Naive B cell (primary cell): ENCODE data around the gene NELL2. TPM values are rescaled to one million over a fixed set of nuclear protein-coding genes. Genes with fewer than 3 reads are reported as not detected.
A peak's percentile ranks its signal among the peaks of the same experiment; 100 is the strongest.
"Not testable (repeated sequence)": the region's sequence is repeated elsewhere in the genome, so short reads cannot be mapped to it uniquely, and the experiment has no call there.

Source experiments
- ATAC-seq, 2 donors: fragments of 150-1000 bp; cut with Tn5 transposase; 2 replicates each; pipeline ENCODE4 v1.10.0; 2021; ENCODE audit warnings: low read depth in 2 of 2, mild to moderate bottlenecking in 2 of 2, moderate library complexity in 2 of 2
- DNase-seq: peaks from one replicate; pipeline ENCODE4 v3.0.0; 2022
- H3K27ac Mint-ChIP-seq, 6 donors: one replicate each; pipeline ENCODE4 v1.8.0; 2020 to 2022; ENCODE audit warnings: mild to moderate bottlenecking in 6 of 6, mixed read lengths in 6 of 6, moderate library complexity in 5 of 6, inconsistent platforms in 2 of 6
- H3K27me3 Mint-ChIP-seq, 3 donors: one replicate each; pipeline ENCODE4 v1.8.0; 2021 to 2022; ENCODE audit warnings: mixed read lengths in 3 of 3, mild to moderate bottlenecking in 1 of 3
- H3K36me3 Mint-ChIP-seq, 2 donors: one replicate each; pipeline ENCODE4 v1.8.0; 2020 to 2022; ENCODE audit warnings: mixed read lengths in 2 of 2, inconsistent platforms in 1 of 2, mild to moderate bottlenecking in 1 of 2
- H3K4me1 Mint-ChIP-seq, 3 donors: one replicate each; pipeline ENCODE4 v1.8.0; 2020 to 2022; ENCODE audit warnings: mixed read lengths in 3 of 3, inconsistent platforms in 1 of 3, mild to moderate bottlenecking in 1 of 3, moderate library complexity in 1 of 3
- H3K4me3 Mint-ChIP-seq, 8 donors: one replicate each; pipeline ENCODE4 v1.8.0; 2020 to 2022; ENCODE audit warnings: mild to moderate bottlenecking in 8 of 8, mixed read lengths in 8 of 8, moderate library complexity in 8 of 8, inconsistent platforms in 2 of 8
- H3K9me3 Mint-ChIP-seq, 7 donors: one replicate each; pipeline ENCODE4 v1.8.0; 2020 to 2022; ENCODE audit warnings: mixed read lengths in 7 of 7, mild to moderate bottlenecking in 5 of 7, inconsistent platforms in 2 of 7, moderate library complexity in 1 of 7
- polyA plus RNA-seq, 6 donors: library from polyadenylated mRNA; unstranded; fragments of 300-500 nt; fragmentation: Illumina TruSeq; gene quantifications; one replicate each; pipeline ENCODE4 v1.2.3, GENCODE V29; 2021; ENCODE audit warnings: low read depth in 6 of 6

Gene NELL2
- under 1 TPM; 0.23 to 0.86 (median 0.43) TPM for polyA plus RNA-seq

DNA sequence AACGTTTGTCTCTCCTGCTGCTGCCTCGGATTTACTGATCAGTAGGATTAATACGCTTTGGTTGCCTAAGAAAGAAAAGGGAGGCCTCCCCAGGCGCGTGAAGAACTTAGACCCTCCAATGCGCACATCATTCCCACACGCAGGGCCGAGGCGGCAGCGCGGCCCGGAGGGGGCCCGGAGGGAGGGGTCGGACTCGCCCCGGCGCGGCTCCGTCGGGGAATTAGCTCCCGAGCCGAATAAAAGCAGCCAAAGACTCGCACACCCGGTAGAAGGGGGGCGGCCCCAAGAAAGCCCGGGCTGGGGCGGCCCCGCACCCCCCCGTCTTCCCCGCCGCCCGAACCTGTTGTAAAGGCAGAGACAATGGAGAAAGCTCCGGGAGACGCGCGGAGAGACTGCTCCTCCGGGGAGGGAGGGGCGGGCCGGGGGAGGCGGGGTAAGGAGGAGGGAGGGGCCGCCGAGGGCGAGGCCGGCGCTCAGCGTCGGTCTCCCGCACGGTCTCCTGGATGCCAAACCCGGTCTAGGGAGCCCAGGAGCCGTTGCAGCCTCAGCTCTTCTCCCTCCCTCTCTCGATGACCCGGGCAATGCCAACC, at the start of gene NELL2:
TSS of gene NELL2 (minus strand) at position 362 of the 590 bp plus-strand sequence. CDS start 446 bp downstream, outside the sequence.
- H3K27me3 Mint-ChIP-seq: peaks cover 28 to 60% (median 49%) of the 10 kb centered on the region in 3 donors
- H3K36me3 Mint-ChIP-seq: peaks cover 0 to 16% of the 10 kb centered on the region in 2 donors
- peaks cover 6 to 32% (median 18%) of the 10 kb centered on the region in 7 donors for H3K9me3 Mint-ChIP-seq
- no peak for DNase-seq
- ATAC-seq: peak; percentile 23 to 28
- H3K27ac Mint-ChIP-seq: no peak within 1 kb of the TSS
- H3K4me1 Mint-ChIP-seq: peaks cover 19 to 22% (median 20%) of the 10 kb centered on the region in 3 donors
- peak within 1 kb of the TSS; percentile 60 to 92 (median 83) for H3K4me3 Mint-ChIP-seq

DNA sequence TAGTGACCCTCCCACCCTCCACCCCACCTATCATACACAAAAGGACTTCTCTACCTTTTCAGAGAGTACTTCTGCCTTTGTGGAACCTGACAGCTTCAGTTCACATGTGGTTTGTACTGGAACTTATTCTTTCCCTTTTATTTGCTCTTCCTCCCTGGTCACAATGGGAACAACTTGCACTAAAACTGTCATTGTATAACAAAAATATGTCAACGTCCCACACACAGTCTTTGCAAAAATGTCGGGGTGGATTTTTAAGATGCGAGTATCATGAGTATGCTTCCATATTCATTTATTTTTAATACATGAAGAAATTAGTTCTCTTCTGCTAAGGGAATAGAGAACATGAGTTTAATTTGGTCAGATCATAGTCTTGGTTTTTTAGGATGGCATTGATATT, 45.6 kb upstream of the NELL2 start:
- no peaks in the 10 kb centered on the region for H3K9me3 Mint-ChIP-seq
- H3K27ac Mint-ChIP-seq: no peak overlapping the region
- no peak for ATAC-seq
- H3K4me1 Mint-ChIP-seq: no peaks in the 10 kb centered on the region
- H3K4me3 Mint-ChIP-seq: no peak overlapping the region
- H3K36me3 Mint-ChIP-seq: no peaks in the 10 kb centered on the region
- no peak for DNase-seq
- H3K27me3 Mint-ChIP-seq: peaks cover 4 to 22% (median 5%) of the 10 kb centered on the region in 3 donors

DNA sequence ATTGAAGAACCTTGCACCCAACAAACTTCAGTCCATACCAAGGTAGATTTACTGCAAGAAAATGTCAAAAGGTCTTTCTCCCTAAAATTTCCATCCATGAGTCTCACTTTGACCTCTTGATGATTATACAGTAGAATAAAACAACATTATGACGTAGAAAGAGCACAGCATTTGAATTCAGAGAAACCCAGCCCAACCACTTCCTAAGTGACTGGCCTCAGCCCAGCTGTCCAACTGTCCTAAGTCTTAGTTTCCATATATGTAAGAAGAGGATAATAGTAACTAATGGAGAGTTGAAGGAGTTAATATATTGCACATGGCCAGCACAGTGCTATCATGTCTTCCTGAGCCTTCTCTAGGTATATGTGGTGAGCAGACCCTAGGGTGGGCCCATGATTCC, 41.0 kb upstream of the NELL2 start:
- H3K36me3 Mint-ChIP-seq: no peaks in the 10 kb centered on the region
- H3K27ac Mint-ChIP-seq: no peak overlapping the region
- H3K9me3 Mint-ChIP-seq: no peaks in the 10 kb centered on the region
- peaks cover 4 to 11% (median 10%) of the 10 kb centered on the region in 3 donors for H3K27me3 Mint-ChIP-seq
- no peaks in the 10 kb centered on the region for H3K4me1 Mint-ChIP-seq
- H3K4me3 Mint-ChIP-seq: no peak overlapping the region
- DNase-seq (no peak), ATAC-seq (no peak)

DNA sequence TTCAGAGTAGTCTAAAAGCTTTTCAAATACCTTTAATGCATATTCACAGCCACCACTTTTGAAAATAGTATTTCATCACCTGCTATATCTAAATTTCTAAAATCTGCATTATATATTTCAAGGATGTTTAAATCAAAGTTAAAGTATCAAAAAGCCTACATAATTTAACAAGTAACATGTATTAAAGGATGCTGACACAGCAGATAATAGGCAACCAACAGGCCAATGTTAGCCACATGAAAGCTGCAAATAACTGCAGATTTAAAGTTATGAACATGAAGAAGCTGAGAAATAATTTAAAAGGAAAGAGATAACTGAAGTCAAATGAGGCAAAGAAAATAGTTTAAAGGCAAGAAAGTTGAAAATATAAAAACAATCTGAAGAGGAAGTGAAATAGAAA, 39.8 kb upstream of the NELL2 start:
- no peak for DNase-seq
- peaks cover 4 to 11% (median 10%) of the 10 kb centered on the region in 3 donors for H3K27me3 Mint-ChIP-seq
- H3K27ac Mint-ChIP-seq: no peak overlapping the region
- no peaks in the 10 kb centered on the region for H3K4me1 Mint-ChIP-seq
- no peak for ATAC-seq
- H3K36me3 Mint-ChIP-seq: no peaks in the 10 kb centered on the region
- H3K9me3 Mint-ChIP-seq: no peaks in the 10 kb centered on the region
- no peak overlapping the region for H3K4me3 Mint-ChIP-seq

DNA sequence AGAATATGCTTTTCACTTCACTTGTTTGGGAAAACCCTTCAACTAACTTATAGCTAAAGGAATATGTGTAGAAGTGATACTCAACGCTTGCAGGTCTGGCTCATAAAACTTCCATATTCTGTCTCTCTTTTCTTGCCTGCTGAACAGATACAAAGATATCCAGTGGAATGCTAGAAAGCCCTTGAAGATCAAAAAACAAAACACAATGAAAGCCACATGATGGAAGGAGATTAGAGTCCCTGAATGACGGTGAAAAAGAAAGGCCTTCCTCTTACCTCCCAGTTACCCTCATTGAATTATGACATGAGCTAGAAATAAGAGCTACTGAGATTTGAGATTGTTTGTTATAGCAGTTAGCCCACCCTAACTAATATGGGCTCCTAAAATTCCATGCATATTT, 28.2 kb upstream of the NELL2 start:
- Mint-ChIP-seq H3K4me1 (no peaks in the 10 kb centered on the region), H3K4me3 (no peak overlapping the region), H3K27ac (no peak overlapping the region), H3K36me3 (no peaks in the 10 kb centered on the region), H3K27me3 (no peaks in the 10 kb centered on the region), H3K9me3 (peaks cover 0 to 25% (median 18%) of the 10 kb centered on the region in 7 donors)
- DNase-seq (no peak), ATAC-seq (no peak)

DNA sequence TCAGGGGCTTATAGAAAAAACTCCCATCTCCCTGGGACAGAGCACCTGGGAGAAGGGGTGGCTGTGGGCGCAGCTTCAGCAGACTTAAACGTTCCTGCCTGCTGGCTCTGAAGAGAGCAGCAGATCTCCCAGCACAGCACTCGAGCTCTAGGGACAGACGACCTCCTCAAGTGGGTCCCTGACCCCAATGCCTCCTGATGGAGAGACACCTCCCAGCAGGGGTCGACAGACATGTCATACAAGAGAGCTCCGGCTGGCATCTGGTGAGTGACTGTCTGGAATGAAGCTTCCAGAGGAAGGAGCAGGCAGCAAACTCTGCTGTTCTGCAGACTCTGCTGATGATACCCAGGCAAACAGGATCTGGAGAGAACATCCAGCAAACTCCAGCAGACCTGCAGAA, 22.0 kb upstream of the NELL2 start:
- not testable (repeated sequence) for H3K4me3 Mint-ChIP-seq, ATAC-seq, H3K27ac Mint-ChIP-seq, H3K27me3 Mint-ChIP-seq, H3K4me1 Mint-ChIP-seq, DNase-seq, H3K36me3 Mint-ChIP-seq
- peaks cover 6 to 38% (median 23%) of the 10 kb centered on the region in 7 donors for H3K9me3 Mint-ChIP-seq

DNA sequence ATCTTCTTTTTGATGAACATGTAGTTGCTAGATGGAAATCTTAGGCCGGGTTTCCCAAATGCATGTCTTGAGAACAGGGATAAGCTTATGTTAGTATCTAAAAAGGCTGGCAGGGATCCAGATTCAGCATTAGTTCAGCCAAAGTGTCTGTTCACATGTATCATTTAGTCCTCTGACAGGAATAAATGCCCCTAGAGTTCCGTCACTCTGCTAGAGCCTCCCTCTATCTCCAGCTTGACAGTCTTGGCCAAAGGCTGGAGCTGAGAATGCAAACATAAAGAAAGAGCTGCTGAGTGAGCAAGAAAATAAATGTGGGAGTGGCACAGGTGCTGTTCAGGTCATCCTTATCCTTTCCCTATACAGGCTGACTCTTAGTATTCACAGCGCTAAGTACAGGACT, 13.8 kb upstream of the NELL2 start:
- Mint-ChIP-seq H3K9me3 (peaks cover 0 to 2% (median 0%) of the 10 kb centered on the region in 7 donors), H3K36me3 (no peaks in the 10 kb centered on the region), H3K4me1 (no peaks in the 10 kb centered on the region), H3K27me3 (peaks cover 0 to 3% (median 0%) of the 10 kb centered on the region in 3 donors), H3K4me3 (no peak overlapping the region), H3K27ac (no peak overlapping the region)
- no peak for ATAC-seq
- no peak for DNase-seq

DNA sequence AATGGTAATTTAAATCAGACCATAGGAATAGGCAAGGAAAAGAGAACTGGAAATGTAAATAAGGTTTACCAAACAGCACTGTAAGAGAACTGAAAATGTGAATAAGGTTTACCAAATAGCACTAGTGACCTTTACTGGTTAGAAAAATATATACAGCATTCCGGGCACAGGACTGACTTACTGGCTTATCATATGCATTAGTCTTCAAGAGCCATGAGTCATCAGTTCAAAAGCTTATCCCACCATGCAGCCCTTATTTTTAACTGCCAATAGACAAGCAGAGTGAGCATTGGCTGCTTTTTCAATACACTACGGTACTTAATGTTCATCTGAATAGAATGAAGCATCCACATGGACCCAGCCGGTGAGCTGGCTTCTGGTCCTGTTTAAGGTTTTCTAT, 13.0 kb upstream of the NELL2 start:
- Mint-ChIP-seq H3K27me3 (peaks cover 0 to 3% (median 0%) of the 10 kb centered on the region in 3 donors), H3K4me3 (no peak overlapping the region), H3K9me3 (peaks cover 0 to 2% (median 0%) of the 10 kb centered on the region in 7 donors), H3K4me1 (no peaks in the 10 kb centered on the region), H3K27ac (no peak overlapping the region), H3K36me3 (no peaks in the 10 kb centered on the region)
- no peak for ATAC-seq
- no peak for DNase-seq

DNA sequence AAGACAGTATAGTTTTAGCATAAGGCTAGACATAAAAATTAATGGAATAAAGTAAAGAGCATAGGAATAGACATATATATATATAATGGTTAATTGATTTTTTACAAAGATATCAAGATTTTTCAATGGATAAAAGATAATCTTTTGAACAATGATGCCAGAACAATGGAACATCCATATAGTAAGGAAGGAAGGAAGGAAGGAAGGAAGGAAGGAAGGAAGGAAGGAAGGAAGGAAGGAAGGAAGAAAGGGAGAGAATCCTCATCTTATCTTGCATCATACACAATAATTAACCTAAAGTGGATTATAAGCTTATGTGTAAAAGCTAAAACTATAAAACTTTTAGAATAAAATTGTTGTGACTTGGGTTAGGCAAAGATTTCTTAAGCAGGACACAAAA, 9.8 kb upstream of the NELL2 start:
- H3K27ac Mint-ChIP-seq: no peak overlapping the region
- ATAC-seq: no peak
- no peak for DNase-seq
- H3K36me3 Mint-ChIP-seq: peaks cover 0 to 9% of the 10 kb centered on the region in 2 donors
- peaks cover 4 to 18% (median 10%) of the 10 kb centered on the region in 7 donors for H3K9me3 Mint-ChIP-seq
- H3K4me3 Mint-ChIP-seq: no peak overlapping the region
- H3K4me1 Mint-ChIP-seq: no peaks in the 10 kb centered on the region
- H3K27me3 Mint-ChIP-seq: peaks cover 0 to 3% (median 0%) of the 10 kb centered on the region in 3 donors

DNA sequence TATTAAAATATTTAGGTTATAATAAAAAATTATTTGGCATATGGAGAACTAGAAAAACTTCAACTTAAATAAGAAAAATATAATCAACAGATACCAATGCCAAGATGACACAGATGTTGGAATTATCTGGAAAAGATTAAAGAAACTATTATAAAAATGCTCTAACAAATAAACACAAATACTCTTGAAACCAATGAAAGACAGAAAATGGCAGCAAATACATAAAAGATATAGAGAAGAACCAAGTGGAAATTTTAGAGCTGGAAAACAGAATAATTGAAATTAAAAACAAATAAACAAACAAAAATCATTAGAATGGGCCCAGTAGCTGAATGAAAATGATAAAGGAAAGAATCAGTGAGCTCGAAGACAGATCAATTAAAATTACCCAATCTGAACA, 5.1 kb upstream of the NELL2 start:
- H3K27ac Mint-ChIP-seq: no peak overlapping the region
- no peak for ATAC-seq
- no peak overlapping the region for H3K4me3 Mint-ChIP-seq
- no peak for DNase-seq
- peaks cover 10 to 25% (median 23%) of the 10 kb centered on the region in 3 donors for H3K27me3 Mint-ChIP-seq
- H3K4me1 Mint-ChIP-seq: peaks cover 7 to 8% (median 8%) of the 10 kb centered on the region in 3 donors
- peaks cover 0 to 23% of the 10 kb centered on the region in 2 donors for H3K36me3 Mint-ChIP-seq
- H3K9me3 Mint-ChIP-seq: peaks cover 9 to 46% (median 28%) of the 10 kb centered on the region in 7 donors

DNA sequence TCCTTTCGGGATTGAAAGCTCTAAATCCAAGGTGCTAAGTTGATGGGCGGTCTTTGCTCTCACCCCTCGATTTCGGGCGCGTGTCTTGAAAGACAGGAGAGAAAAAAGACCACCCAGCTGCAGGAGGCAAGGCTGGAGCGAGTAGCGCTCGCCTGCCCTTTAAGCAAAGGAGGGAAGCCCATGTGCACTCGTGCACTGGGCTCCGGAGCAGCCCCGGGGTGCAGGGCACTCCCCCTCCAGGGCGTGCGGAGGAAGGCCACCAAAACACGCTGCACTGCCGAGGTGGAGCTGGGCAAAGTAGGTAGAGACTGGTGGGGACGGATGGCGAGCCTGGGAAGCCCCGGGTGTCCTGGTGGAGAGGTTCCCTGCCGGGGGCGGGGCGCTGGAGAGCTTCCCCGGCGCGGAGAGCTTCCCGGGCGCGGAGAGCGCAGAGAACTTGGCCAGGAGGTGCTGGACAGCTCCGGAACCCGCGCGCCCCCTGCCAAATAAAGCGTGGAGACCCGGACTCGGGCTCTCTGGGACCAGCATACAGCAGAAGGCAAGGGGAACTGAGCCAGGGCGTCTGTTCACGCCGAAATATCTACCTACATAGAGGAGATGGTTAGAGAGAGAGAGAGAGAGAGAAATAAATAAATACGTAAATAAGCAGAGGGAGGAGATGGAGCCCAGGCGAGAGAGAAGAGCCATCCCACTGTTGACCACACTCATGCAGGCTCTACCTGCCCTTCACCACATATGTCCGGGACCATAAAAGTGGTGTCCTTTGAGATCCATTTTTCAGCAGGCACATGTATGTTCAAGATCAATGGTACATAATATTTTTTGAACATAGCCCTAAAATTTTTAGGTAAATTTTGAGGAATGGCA, 662 bp upstream of the NELL2 start:
- Mint-ChIP-seq H3K27ac (no peak overlapping the region), H3K9me3 (peaks cover 9 to 39% (median 24%) of the 10 kb centered on the region in 7 donors), H3K4me3 (peak overlapping the region in 7 of 8 donors; percentile 65 to 80 (median 71)), H3K36me3 (peaks cover 0 to 23% of the 10 kb centered on the region in 2 donors), H3K27me3 (peaks cover 28 to 52% (median 47%) of the 10 kb centered on the region in 3 donors), H3K4me1 (peaks cover 19 to 22% (median 20%) of the 10 kb centered on the region in 3 donors)
- ATAC-seq: peak; percentile 40 to 41
- no peak for DNase-seq

DNA sequence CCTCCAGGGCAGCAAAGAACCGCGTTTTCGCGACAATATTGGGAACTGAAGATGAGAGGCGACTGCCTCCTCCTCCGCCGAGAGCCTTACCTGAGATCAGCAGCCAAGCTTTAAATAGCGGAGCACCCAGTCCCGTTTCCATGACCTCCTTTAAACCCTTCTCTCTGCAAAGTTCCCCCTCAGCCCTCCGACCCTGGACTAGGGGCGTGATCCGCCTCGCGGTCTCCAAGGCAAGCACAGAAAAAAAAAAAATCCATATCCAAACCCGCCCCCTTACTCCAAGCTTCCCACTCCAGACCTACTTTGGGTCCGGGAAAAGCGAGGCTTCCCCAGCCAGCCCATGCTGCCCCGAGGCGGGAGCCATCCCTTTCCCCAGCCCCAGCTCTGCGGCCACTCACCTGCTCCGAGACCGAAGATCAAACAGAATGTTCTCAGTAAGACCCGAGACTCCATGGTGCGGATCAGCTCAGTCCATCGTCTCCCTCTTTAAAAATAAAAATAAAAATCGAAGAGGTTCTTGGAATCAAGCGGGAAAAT, 630 bp downstream of the NELL2 start:
- peaks cover 28 to 65% (median 55%) of the 10 kb centered on the region in 3 donors for H3K27me3 Mint-ChIP-seq
- peaks cover 0 to 14% of the 10 kb centered on the region in 2 donors for H3K36me3 Mint-ChIP-seq
- H3K4me1 Mint-ChIP-seq: peaks cover 19 to 22% (median 20%) of the 10 kb centered on the region in 3 donors
- DNase-seq (no peak), ATAC-seq (no peak)
- no peak overlapping the region for H3K27ac Mint-ChIP-seq
- H3K9me3 Mint-ChIP-seq: peaks cover 7 to 26% (median 16%) of the 10 kb centered on the region in 7 donors
- peak overlapping the region; percentile 60 to 92 (median 83) for H3K4me3 Mint-ChIP-seq

DNA sequence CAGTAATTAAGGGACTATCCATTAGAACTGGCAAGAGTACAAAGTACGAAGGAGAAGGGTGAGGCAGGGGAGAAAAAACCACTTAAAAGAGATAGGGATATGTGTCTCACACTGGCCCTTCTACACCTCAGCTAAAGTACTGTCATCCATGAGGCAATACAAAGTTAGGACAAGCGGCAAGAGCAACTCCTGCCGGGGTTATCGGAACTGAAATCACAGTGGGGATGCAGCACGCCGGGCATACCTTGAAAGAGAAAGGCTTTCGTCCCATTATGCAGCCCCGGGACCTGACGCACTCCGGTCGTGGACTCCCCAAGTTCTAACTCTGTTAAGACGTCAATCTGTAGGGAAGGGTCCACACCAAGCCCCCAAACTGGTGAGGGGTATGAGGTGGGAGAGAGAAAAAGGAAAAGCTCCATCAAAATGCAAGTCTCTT, 1.1 kb downstream of the NELL2 start:
- peaks cover 19 to 22% (median 20%) of the 10 kb centered on the region in 3 donors for H3K4me1 Mint-ChIP-seq
- no peak overlapping the region for H3K27ac Mint-ChIP-seq

More for the DNA sequence above, 1.1 kb downstream of the NELL2 start:
- Mint-ChIP-seq H3K36me3 (peaks cover 0 to 10% of the 10 kb centered on the region in 2 donors), H3K9me3 (peaks cover 7 to 21% (median 12%) of the 10 kb centered on the region in 7 donors), H3K27me3 (peaks cover 28 to 68% (median 60%) of the 10 kb centered on the region in 3 donors), H3K4me3 (peak overlapping the region; percentile 60 to 92 (median 83))
- ATAC-seq (no peak), DNase-seq (no peak)
